Activated CD4-positive, alpha-beta T cell treated with anti-CD3 and anti-CD28 coated beads for 4 hours (primary cell): ENCODE measurements around the gene PASK.
"Not testable (repeated sequence)": the region's sequence is repeated elsewhere in the genome, so short reads cannot be mapped to it uniquely, and the experiment has no call there.

ENCODE experiments used
- DNase-seq, 2 donors: peaks; one replicate each; pipeline ENCODE4 v3.0.0-alpha.2; 2020

Gene PASK

DNA sequence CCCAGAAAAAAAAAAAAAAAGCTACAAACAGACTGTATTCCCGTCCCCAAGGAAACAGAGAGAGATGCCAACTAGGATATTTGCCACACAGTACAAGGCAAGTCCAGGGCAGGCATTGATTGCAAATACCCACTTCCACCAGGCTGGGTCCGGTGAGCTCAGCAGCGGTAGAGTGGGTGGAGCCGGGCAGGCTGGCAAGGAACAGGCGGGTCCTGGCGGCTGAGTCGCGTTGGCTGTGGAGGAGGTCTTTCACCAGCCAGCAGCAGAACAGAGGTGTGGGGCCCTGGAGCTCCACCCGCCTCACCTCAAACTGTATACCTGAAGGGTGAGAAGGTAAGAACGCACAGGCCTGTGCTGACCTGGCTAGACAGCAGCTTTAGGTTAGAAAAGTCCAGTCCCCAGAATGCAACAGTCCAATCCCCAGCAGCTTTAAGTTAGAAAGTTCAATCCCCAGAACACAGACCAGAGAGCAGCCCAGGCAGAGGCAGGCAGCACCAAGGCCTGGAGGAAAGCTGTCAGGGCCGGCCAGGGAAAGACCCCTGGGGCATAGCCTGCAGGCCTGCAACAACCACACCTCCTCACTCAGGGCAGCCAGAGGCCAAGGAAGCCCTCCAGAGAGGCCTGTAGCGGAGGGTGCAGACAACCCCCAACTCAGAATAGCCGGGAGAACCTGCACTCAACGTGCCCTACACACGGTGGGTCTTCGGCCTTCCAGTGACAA, 25.3 kb downstream of the PASK start:
- DNase-seq, result peak in 1 of 2 donors; percentile 40

- DNase-seq, result no peak
Measured at GRCh38 chr2:241122376-241123002, 26.8 kb downstream of the PASK start.

- no peak for DNase-seq
Measured at GRCh38 chr2:241121008-241121407, 28.3 kb downstream of the PASK start.

DNA sequence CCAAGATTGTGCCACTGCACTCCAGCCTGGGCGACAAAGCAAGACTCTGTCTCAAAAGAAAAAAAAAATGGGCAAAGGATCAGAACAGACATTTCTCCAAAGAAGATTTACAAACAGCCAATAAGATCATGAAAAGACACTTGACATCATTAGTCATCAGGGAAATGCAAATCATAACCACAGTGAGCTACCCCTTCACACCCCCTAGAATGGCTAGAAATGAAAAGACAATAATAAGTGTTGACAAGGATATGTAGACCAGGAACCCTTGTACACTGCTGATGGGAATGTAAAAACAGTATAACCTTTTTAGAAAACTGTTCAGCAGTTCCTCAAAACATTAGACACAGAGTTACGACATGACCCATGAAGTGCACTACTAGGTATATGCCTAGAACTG, 28.8 kb downstream of the PASK start:
- no peak for DNase-seq

GRCh38 chr2:241118737-241119505, 30.4 kb downstream of the PASK start:
- no peak for DNase-seq

- DNase-seq, result no peak
Measured at GRCh38 chr2:241116606-241117560, 32.4 kb downstream of the PASK start.

- no peak for DNase-seq
Measured at GRCh38 chr2:241115361-241115760, 33.9 kb downstream of the PASK start.

- DNase-seq, result no peak
Measured at GRCh38 chr2:241114836-241115235, 34.4 kb downstream of the PASK start.

GRCh38 chr2:241112592-241112991, 36.7 kb downstream of the PASK start:
- no peak for DNase-seq

DNA sequence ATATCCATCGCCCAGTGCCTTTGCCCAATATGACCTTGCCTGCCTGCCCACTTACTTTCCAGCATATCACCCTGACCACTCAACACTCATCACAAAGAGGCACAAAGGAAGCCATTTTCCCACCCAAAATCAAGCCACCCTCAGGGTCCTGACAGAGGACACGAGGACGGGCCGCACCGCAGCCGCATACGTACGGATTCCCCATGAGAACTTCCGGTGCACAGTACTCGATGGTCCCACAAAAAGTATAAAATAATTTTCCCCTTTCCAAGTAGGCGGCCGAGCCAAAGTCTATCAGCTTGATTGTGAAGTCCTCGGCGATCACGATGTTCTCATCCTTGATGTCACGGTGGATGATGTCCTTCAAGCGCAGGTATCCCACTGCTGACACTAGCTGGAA, 37.2 kb downstream of the PASK start:
- DNase-seq, result no peak

- no peak for DNase-seq
Measured at GRCh38 chr2:241111440-241111805, 37.8 kb downstream of the PASK start.

- DNase-seq, result no peak
Measured at GRCh38 chr2:241110607-241111439, 38.4 kb downstream of the PASK start.

DNA sequence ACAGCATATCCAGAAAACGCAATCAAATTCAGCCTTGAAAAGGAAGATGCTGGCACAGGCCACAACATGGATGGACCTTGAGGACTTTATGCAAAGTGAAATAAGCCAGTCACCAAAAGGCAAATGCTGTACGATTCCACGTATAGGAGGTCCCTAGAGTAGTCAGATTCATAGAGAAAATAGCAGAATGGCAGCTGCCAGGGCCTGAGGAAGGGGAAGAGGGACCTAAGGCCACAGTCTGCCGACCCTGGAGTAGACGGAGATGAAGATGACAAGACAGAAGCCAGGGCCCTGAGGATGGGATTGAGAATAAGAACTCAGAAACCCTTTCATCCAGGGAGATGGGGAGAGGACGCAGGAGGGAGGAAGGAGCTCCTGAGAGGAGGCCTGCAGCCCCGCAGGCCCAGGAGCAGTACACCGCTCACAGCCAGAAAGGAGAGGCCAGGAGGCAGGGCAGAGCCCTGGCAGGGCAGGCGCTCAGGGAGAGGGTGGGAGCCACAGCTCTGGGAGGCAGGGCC, 39.1 kb downstream of the PASK start:
- DNase-seq, result no peak

- no peak for DNase-seq
Measured at GRCh38 chr2:241109210-241110088, 39.8 kb downstream of the PASK start.

- DNase-seq, result no peak
Measured at GRCh38 chr2:241108271-241109209, 40.7 kb downstream of the PASK start.

GRCh38 chr2:241107031-241107783, 42.1 kb downstream of the PASK start:
- DNase-seq, result no peak

GRCh38 chr2:241105641-241106040, 43.6 kb downstream of the PASK start:
- DNase-seq, result no peak

DNA sequence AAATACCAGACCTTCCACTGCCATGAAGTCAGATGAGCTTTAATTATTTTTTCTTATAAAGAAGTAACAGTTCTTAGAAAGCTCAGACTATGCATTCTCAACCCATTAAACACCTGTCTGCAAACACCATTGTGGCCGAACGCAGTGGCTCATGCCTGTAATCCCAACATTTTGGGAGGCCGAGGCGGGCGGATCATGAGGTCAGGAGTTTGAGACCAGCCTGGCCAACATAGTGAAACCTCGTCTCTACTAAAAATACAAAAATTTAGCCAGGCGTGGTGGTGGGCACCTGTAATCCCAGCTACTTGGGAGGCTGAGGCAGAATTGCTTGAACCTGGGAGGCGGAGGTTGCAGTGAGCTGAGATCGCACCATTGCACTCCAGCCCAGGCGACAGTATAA, 44.7 kb downstream of the PASK start:
- DNase-seq, result not testable (repeated sequence)

DNA sequence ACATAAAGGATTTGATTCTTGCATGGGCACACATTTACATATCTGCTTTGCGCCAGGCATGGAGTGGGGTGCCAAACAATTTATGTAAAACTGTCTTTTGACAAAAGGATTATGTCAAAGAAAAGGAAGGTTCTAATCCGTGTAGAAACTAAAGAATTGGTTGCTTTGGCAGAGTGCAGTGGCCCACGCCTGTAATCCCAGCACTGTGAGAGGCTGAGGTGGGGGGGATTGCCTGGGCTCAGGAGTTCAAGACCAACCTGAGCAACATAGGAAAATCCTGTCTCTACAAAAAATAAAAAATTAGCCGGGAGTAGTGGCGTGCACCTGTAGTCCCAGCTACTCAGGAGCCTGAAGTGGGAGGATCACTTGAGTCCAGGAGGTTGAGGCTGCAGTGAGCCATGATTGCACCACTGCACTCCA, 46.1 kb downstream of the PASK start:
- no peak for DNase-seq
